GM19099 (cell line): ENCODE data around the gene CCDC69.
A peak's percentile ranks its signal among the peaks of the same experiment; 100 is the strongest.

Experiments used
- POLR2A ChIP-seq: IDR thresholded peaks from 3 replicates; pipeline ENCODE4 v1.6.1; 2011; ENCODE audit warnings: low read depth; ENCODE audit not compliant: insufficient read length; ENCODE audit errors: extremely low read depth

Gene CCDC69

DNA sequence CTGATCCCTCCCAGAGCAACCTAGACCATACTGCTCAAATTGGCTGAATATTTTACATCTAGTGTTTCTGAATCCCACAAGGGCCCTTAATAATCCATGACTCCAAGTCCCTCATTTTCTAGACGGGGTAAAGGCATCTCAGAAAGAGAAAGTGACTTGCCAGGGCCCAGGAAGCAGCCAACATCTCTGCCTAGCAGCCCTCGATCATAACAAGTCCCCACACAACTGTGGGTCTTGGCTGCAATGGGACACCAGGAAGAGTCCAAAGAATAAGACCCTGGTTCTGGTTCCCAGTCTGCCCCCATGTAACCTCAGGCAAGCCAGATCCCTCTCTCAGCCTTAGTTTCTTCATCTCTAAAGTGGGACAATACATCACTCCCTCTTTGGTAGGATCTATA, 72.6 kb downstream of the CCDC69 start:
- no peak for TF ChIP-seq POLR2A

GRCh38 chr5:151150471-151151262, 73.2 kb downstream of the CCDC69 start:
- TF ChIP-seq POLR2A: peak; percentile 44

DNA sequence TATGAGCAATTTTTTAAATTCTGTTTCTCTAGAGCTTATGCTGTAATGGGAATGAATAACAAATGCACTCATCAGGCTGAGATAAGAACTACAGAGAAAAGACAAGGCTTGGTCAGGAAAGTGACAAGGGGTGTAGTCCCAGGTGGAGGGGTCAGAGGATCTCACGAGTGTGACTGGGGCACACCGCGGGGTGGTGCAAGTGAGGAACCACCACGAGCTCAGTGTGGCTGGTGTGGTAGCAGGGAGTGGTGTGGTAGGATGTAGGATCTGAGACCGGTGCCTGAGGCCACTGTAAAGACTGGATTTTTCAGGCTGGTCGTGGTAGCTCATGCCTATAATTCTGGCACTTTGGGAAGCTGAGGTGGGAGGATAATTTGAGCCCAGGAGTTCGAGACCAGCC, 75.3 kb downstream of the CCDC69 start:
- no peak for TF ChIP-seq POLR2A

DNA sequence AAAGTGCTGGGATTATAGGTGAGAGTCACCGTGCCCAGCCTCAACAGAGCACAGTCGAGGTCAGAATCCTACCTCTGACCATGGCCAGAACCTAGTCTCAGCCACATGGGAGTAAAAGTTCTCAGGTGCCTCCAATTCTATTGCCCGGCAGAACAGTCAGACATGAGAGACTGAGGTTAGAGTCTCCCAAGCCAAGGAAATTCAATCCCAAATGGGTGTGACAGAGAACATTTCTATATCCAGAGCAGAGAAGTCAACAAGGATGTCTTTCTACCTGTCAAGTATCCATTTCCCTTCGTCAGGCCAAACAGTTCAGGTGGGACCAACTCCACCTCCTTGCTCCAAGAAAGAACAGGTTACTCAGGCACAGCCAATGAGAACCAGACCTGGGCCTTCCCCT, 76.9 kb downstream of the CCDC69 start:
- TF ChIP-seq POLR2A: no peak

GRCh38 chr5:151146061-151146460, 77.8 kb downstream of the CCDC69 start:
- no peak for TF ChIP-seq POLR2A

GRCh38 chr5:151144922-151145321, 79.0 kb downstream of the CCDC69 start:
- no peak for TF ChIP-seq POLR2A

GRCh38 chr5:151144275-151144674, 79.6 kb downstream of the CCDC69 start:
- TF ChIP-seq POLR2A: no peak

DNA sequence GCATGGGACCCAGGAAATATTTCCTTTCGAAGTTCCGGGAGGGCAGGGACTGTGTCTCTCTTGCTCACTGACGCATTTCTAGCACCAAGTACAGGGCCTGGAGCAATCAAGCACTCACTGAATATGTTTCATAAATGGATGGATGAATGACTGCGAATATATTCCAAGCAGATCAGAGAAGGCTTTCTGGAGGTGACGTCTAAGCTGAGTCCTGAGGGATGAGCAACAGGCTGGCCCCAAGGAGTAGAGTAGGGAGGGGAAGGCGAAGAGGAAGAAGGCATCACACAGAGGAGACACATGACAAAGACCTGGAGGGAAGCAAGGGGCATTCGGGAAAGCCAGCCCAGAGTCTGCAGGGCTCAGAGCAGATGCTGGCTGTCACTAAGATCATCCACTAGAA, 80.2 kb downstream of the CCDC69 start:
- TF ChIP-seq POLR2A: no peak

GRCh38 chr5:151142933-151143332, 81.0 kb downstream of the CCDC69 start:
- TF ChIP-seq POLR2A: no peak

GRCh38 chr5:151141535-151141934, 82.4 kb downstream of the CCDC69 start:
- TF ChIP-seq POLR2A: peak; percentile 66

DNA sequence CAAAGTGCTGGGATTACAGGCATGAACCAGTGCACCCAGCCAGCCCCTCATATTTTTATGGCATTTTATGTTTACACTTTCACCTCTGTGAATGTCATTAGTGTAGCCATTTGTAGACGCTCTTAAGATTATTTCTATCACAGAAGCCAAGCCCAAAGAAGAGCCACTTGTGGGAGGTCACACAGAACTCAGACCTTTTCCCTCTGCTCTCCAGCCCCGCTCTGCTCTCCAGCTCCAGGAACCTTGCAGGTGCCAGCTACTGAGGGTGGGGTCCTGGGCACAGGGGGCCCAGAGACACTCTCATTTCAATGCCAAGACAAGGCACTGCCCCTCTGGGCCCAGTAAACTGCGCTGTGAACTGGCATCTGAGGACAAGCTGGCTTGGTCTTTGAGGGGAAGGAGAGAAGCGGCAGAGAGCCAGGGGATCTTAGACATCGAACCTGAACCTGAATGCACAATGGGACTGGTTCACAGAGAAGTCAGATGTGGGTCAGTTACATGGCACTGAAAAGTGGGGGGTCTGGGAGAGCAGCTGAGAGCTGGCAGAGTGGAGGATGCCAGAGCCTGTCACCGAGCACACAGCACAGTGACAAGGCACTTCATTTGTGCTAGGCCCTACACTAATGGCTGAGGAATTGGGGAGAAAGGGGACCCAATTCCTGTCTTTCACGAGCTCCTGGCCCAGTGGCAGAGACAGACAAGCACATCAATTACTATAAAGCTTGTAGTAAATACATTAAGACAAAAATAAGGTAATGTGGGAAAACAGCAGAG, 83.0 kb downstream of the CCDC69 start:
- TF ChIP-seq POLR2A: no peak

DNA sequence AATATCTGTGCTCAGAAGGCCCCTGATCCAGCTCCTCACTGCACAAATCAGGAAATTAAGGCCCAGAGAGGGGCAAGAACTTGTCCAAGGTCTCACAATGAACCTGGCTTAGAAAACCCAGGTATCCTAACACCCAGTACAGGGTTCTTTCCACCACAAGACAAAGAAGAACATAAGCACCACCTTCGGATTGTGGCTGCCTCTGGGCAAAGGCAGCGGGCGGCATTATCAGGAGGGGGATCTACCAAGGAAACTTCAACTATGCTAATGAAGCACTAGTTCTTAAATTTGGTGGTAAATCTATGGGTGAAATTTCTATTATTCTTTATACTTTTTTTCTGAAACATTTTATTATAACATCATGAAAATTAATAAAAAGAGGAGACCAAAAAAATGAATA, 84.2 kb downstream of the CCDC69 start:
- no peak for TF ChIP-seq POLR2A

GRCh38 chr5:151139015-151139414, 84.9 kb downstream of the CCDC69 start:
- no peak for TF ChIP-seq POLR2A

- TF ChIP-seq POLR2A: no peak
These were observed 85.8 kb downstream of the CCDC69 start for GRCh38 chr5:151138114-151138513.

GRCh38 chr5:151137067-151137825, 86.6 kb downstream of the CCDC69 start:
- TF ChIP-seq POLR2A: no peak
